ENCODE results near the gene SFXN4. TPM values are rescaled to one million over a fixed set of nuclear protein-coding genes. Genes with fewer than 3 reads are reported as not detected.

The SFXN4 gene
- total RNA-seq, 1 experiment from 2014 or later = 45.3 TPM

GRCh38 chr10:119207366-119207666 is 41.8 kb upstream of the SFXN4 start, which contains the start of gene GRK5:
Gene GRK5, plus strand, starts transcription at chr10:119207571. Its CDS starts 347 bp downstream, at chr10:119207918.
- peak; percentile 93 to 96 for DNase-seq
- CTCF ChIA-PET = interaction anchor here (0.6 to 2.5 kb wide), 21 partner anchors 9 to 518 kb away, joined by 3 to 29 read pairs (median 5); partner anchors contain the start of gene INPP5F
- Histone ChIP-seq H3K9me3 (no peaks in the 10 kb centered on the region), H3K36me3 (ENCODE audit: control insufficient read depth, insufficient read depth, low read length) (no peaks in the 10 kb centered on the region), H3K27me3 (replicated peaks; ENCODE audit: control insufficient read depth, insufficient read depth, low read length) (no peaks in the 10 kb centered on the region), H3K4me3 (ENCODE audit: low read depth, low read length) (peak within 1 kb of the TSS; percentile 75), H3K4me1 (peaks cover 16% of the 10 kb centered on the region)
- H3K4me1 Mint-ChIP-seq (ENCODE audit: low read depth, unreplicated experiment) = peaks cover 17% of the 10 kb centered on the region
- POLR2A ChIA-PET = interaction anchor here (0.6 to 1.8 kb wide), 9 partner anchors 15 to 519 kb away, joined by 3 to 11 read pairs (median 5); no protein-coding TSS in a partner anchor
- H3K36me3 Mint-ChIP-seq (ENCODE audit: insufficient read depth, unreplicated experiment) = peaks cover 5% of the 10 kb centered on the region
- H3K27me3 Mint-ChIP-seq (ENCODE audit: insufficient read depth, unreplicated experiment) = no peaks in the 10 kb centered on the region
- H3K9me3 Mint-ChIP-seq (ENCODE audit: unreplicated experiment) = no peaks in the 10 kb centered on the region
- no peak for TF ChIP-seq CTCF (IDR thresholded peaks at IDR 0.05; ENCODE audit: insufficient read depth in 1 of 2, low read depth in 1 of 2, low read length in 1 of 2, severe bottlenecking in 1 of 2, unreplicated experiment in 1 of 2)
- no TSS peak for BruUV-seq (replicated peaks)
- peak within 1 kb of the TSS; percentile 81 for H3K4me3 Mint-ChIP-seq (ENCODE audit: unreplicated experiment)
- intact Hi-C loops (cut with micrococcal nuclease; ENCODE audit: unreplicated experiment) = loop anchor here (1.0 to 5.0 kb wide), 4 partner anchors 35 to 110 kb away; no protein-coding TSS in a partner anchor
- peak within 1 kb of the TSS; percentile 84 for H3K27ac Mint-ChIP-seq (ENCODE audit: unreplicated experiment)

- Histone ChIP-seq H3K4me3 (ENCODE audit: low read depth, low read length) (peak overlapping the region; percentile 75), H3K36me3 (ENCODE audit: control insufficient read depth, insufficient read depth, low read length) (no peaks in the 10 kb centered on the region), H3K4me1 (peaks cover 16% of the 10 kb centered on the region), H3K9me3 (no peaks in the 10 kb centered on the region), H3K27me3 (replicated peaks; ENCODE audit: control insufficient read depth, insufficient read depth, low read length) (no peaks in the 10 kb centered on the region)
- Mint-ChIP-seq H3K27me3 (ENCODE audit: insufficient read depth, unreplicated experiment) (no peaks in the 10 kb centered on the region), H3K9me3 (ENCODE audit: unreplicated experiment) (no peaks in the 10 kb centered on the region), H3K36me3 (ENCODE audit: insufficient read depth, unreplicated experiment) (peaks cover 5% of the 10 kb centered on the region), H3K27ac (ENCODE audit: unreplicated experiment) (peak overlapping the region; percentile 84), H3K4me1 (ENCODE audit: low read depth, unreplicated experiment) (peaks cover 17% of the 10 kb centered on the region), H3K4me3 (ENCODE audit: unreplicated experiment) (peak overlapping the region; percentile 81)
- BruUV-seq (replicated peaks) = no TSS peak
- peak; percentile 24 to 75 for TF ChIP-seq CTCF (IDR thresholded peaks at IDR 0.05; ENCODE audit: insufficient read depth in 1 of 2, low read depth in 1 of 2, low read length in 1 of 2, severe bottlenecking in 1 of 2, unreplicated experiment in 1 of 2)
- intact Hi-C loops (cut with micrococcal nuclease; ENCODE audit: unreplicated experiment) = loop anchor here (1.0 to 5.0 kb wide), 6 partner anchors 36 to 211 kb away; no protein-coding TSS in a partner anchor
- DNase-seq = peak; percentile 64 to 87
- ChIA-PET CTCF (interaction anchor here (0.6 to 2.5 kb wide), 23 partner anchors 9 to 519 kb away, joined by 3 to 29 read pairs (median 5); partner anchors contain the start of gene INPP5F), POLR2A (interaction anchor here (0.6 to 1.8 kb wide), 10 partner anchors 15 to 520 kb away, joined by 3 to 11 read pairs (median 5); partner anchors contain the start of gene PRDX3)
Observed at GRCh38 chr10:119206603-119207365, 41.3 kb upstream of the SFXN4 start.

- H3K9me3 ChIP-seq = no peaks in the 10 kb centered on the region
- ChIA-PET CTCF (interaction anchor here (0.6 to 2.5 kb wide), 14 partner anchors 8 to 342 kb away, joined by 4 to 29 read pairs (median 6); no protein-coding TSS in a partner anchor), POLR2A (interaction anchor here (0.6 to 1.8 kb wide), 7 partner anchors 16 to 96 kb away, joined by 3 to 11 read pairs (median 5); partner anchors contain the start of gene PRDX3)
- TF ChIP-seq CTCF (IDR thresholded peaks at IDR 0.05; ENCODE audit: insufficient read depth in 1 of 2, low read depth in 1 of 2, low read length in 1 of 2, severe bottlenecking in 1 of 2, unreplicated experiment in 1 of 2) = no peak
- H3K4me3 ChIP-seq (ENCODE audit: low read depth, low read length) = peak overlapping the region; percentile 75
- intact Hi-C loops (cut with micrococcal nuclease; ENCODE audit: unreplicated experiment) = loop anchor here (1.0 to 5.0 kb wide), 5 partner anchors 37 to 211 kb away; no protein-coding TSS in a partner anchor
- Mint-ChIP-seq H3K27me3 (ENCODE audit: insufficient read depth, unreplicated experiment) (no peaks in the 10 kb centered on the region), H3K36me3 (ENCODE audit: insufficient read depth, unreplicated experiment) (peaks cover 5% of the 10 kb centered on the region), H3K27ac (ENCODE audit: unreplicated experiment) (peak overlapping the region; percentile 84), H3K4me1 (ENCODE audit: low read depth, unreplicated experiment) (peaks cover 17% of the 10 kb centered on the region), H3K4me3 (ENCODE audit: unreplicated experiment) (peak overlapping the region; percentile 75), H3K9me3 (ENCODE audit: unreplicated experiment) (no peaks in the 10 kb centered on the region)
- TSS peak; percentile 77 for BruUV-seq (replicated peaks)
- H3K27me3 ChIP-seq (replicated peaks; ENCODE audit: control insufficient read depth, insufficient read depth, low read length) = no peaks in the 10 kb centered on the region
- no peaks in the 10 kb centered on the region; the same call in 1 of the 2 replicates for H3K36me3 ChIP-seq (ENCODE audit: control insufficient read depth, insufficient read depth, low read length)
- H3K4me1 ChIP-seq = peaks cover 16% of the 10 kb centered on the region
- DNase-seq = peak in 1 of 2 experiments; percentile 46
Observed at GRCh38 chr10:119205894-119206602, 40.5 kb upstream of the SFXN4 start.
